Activated T-cell treated with anti-CD3 and anti-CD28 coated beads for 48 hours (primary cell): ENCODE data around the gene AMZ1.
"Not testable (repeated sequence)": the region's sequence is repeated elsewhere in the genome, so short reads cannot be mapped to it uniquely, and the experiment has no call there.

Experiments used
- DNase-seq: peaks from one replicate; pipeline ENCODE4 v3.0.0-alpha.2; 2020; ENCODE audit warnings: low read depth

AMZ1 gene

GRCh38 chr7:2728316-2729030, 40.5 kb downstream of the AMZ1 start:
- no peak for DNase-seq

DNA sequence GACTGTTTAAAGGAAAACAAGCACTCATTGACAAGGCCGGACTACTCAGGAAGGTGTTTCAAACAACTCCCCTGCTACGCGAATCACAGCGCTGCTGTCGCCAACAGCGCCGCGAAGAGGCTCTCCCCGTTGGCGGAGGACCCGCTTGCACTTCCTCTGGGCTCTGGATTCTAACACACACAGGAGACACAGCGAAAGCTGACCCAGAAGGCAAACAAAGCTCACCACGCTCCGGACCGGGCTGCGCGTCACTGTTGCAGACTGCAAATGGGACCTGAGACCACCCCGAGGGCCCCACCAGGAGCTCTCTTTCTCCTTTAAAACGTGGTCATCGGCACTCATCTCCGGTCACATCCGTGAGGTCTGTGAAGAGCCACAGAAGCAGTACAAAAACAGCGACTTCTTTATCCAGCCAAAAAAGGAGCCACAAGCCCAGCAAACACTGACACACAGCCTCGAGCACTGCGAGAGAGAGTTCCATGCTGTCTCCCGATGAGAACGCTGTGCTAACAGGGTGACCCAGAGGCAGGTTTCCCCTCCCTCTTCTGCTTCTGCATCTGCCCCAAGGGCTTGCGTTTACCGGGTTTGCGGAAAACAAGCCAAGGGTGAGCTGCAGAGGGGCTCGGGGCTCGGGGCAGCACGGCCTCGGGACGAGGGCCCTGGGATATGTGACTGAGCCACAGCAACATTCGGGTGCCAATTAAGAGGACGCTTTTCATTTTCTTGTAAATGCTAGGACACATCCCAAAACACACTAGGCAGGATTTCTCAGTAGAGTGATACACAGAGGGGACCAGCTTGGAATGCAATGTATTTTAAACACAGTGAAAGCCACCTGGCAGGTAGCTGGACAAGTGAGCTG, 41.3 kb downstream of the AMZ1 start:
- DNase-seq = no peak

DNA sequence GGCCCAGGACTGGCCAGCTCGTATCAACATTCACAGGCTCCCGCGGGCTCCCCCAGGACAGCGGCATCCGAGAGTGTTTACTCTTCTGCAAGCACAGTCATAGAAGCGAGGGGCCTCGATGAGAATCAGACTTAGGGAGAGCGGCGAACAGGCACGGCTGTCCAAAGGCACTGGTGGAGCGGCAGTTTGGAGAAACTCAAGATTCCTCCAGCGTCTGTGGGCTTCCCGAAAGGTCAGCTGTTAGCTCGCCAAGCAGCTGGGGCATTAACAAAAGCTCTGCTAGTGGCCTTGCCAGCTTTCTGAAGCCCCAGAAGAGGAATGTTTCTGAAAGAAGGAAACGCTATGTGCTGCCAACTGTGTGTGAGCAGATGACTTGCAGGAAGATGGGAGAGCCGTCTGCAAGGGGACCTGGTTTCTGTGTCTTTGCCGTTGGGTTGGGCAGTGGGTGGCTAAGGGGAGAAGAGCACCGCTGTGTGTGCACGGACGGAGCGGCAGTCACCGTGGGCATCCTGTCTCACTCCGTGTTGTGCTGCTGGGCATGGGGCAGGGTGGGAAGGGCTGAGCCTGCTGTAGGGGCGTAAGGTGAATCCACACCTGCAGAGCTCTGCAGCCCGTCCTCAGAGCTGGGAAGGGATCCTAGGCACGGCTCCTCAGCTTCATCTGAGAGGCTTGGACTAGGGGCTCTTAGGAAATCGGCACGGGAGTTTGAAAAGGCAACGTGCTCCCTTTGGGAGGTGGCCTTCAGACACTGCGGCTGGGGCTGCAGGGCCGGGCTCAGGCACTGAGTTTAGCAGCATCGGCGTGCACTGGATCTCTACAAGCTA, 42.1 kb downstream of the AMZ1 start:
- no peak for DNase-seq

DNA sequence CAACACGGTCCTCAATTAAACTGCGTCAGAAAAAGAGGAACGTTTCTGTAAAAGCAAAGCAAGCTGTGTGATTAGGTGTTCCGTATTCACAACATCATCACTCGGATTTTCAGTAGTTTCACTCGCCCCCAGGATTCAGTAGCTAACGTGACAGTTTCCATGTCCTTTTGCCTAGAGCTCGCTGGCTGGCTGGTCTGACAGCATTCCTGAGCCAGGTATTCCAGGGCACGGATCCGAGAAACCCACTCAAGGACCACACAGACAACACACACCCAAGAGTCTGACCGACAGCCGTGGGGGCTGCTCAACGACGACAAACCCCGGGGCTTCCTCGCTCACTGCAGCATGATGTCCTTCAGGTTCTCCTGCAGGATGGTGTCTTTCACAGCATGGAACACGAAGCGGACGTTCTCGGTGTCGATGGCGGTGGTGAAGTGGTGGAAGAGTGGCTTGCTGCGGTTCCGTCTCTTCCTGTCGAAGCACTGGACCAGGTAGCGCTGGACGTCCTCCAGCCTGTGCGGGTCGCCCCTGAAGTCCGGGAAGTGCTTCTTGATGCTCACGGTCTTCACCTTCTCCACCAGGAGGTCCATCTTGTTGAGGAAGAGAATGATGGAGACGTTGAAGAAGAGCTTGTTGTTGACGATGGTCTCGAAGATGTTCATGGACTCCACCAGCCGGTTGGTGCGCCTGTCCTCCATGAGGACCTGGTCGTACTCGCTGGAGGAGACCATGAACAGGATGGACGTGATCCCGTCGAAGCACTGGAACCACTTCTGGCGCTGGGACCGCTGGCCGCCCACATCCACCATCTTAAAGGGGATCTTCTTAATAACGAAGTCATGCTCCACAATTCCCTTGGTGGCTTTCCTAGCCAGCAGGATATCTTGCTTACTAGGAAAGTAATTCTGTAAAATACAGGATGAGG, 43.1 kb downstream of the AMZ1 start:
- no peak for DNase-seq

DNA sequence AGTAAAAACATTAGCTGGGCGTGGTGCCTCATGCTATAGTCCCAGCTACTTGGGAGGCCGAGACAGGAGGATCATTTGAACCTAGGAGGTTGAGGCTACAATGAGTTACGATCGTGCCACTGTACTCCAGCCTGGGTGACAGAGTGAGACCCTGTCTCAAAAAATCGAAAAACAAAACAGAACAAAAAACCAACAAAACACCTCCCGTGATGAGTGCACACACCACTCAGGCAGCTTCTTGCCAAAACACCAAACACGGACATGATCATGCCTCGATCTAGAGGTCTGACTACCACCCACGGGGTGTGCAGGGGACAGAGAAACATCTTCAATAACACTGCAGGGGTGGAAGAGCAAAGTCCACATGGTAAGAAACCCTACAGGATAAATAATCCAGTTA, 44.4 kb downstream of the AMZ1 start:
- DNase-seq = no peak

GRCh38 chr7:2732959-2733584, 45.1 kb downstream of the AMZ1 start:
- DNase-seq = no peak

- no peak for DNase-seq
Observed at GRCh38 chr7:2734084-2734686, 46.2 kb downstream of the AMZ1 start.

GRCh38 chr7:2734751-2735571, 47.0 kb downstream of the AMZ1 start:
- DNase-seq = no peak

GRCh38 chr7:2735744-2736143, 47.7 kb downstream of the AMZ1 start:
- no peak for DNase-seq

DNA sequence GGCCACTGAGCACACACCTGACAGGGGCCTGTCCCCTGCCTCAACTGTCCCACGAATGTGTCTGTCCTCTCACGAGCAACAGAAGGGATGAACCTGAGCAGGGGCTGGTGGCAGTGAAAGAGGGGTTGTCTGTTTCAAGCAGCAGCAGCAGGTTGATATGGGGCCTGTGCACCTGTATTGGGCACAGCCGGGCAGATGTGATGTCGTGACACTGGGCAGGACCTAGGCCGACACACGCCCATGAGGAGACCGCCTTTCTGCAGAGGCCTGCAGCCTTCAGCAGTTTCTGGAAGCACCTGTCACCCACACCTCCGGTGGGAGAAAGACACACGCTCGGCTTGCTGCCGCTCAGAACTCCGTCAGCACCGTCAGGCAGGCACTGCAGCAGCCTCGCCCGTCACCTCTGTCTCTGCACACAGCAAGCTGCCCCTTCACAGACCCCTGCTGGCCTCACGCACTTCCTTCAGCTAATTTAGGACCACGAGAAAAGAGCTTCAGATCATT, 48.5 kb downstream of the AMZ1 start:
- no peak for DNase-seq

DNA sequence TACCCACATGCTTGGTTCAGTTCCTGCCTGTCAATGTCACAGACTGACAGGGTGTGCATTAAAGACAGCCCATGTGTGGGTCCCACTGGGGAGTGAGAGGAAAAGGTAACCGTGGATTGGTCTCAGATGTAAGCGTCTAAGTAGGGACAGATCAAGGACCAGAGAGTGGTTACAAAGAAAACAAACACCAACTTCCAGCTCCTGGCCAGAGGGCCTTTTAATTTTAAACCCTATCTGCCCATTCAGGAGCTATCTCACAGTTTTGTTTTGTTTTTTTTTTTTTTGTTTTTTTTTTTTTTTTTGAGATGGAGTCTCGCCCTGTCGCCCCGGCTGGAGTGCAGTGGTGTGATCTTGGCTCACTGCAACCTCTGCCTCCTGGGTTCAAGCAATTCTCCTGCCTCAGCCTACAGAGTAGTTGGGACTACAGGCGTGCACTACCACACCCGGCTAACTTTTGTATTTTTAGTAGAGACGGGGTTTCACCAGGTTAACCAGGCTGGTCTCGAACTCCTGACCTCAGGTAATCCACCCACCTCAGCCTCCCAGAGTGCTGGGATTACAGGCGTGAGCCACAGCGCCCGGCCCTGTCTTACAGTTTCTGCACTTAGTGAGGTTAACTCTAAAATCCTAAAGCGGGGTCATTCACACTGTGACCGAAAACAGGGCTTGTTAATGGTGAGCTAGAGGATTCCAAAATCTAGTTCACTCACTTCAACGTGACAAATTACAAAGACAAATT, 49.2 kb downstream of the AMZ1 start:
- DNase-seq = not testable (repeated sequence)

DNA sequence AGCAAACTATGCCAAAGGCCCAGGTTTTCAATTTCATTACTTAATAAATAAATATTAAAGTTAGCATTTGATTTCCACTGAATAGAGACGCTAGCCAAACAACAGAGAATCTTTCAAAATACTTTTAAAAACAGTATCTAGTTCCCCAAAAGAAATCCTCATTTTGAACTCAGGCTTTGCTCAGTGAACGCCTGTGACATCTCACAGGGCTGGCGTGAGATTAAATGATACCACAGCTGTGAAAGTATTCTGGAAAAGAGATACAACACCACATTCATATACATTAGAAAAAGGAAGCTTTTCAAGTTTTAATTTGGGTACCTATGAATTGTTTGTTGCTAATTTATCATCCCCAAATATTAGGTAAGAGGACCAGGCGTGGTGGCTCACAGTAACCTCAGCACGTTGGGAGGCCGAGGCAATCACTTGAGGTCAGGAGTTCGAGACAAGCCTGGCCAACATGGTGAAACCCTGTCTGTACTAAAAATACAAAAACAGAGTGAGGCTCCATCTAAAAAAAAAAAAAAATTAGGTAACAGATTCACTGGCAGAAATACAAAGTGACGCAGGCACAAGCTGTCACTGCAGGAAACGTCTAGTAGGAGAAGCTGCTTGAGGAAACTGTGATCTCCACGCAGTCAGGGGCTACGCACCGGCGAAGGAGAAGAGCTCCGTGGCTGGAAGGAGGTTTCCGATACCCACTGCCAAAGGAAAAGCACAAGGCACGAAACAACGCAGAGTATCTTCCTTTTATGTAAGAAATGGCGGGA, 50.0 kb downstream of the AMZ1 start:
- DNase-seq = no peak

DNA sequence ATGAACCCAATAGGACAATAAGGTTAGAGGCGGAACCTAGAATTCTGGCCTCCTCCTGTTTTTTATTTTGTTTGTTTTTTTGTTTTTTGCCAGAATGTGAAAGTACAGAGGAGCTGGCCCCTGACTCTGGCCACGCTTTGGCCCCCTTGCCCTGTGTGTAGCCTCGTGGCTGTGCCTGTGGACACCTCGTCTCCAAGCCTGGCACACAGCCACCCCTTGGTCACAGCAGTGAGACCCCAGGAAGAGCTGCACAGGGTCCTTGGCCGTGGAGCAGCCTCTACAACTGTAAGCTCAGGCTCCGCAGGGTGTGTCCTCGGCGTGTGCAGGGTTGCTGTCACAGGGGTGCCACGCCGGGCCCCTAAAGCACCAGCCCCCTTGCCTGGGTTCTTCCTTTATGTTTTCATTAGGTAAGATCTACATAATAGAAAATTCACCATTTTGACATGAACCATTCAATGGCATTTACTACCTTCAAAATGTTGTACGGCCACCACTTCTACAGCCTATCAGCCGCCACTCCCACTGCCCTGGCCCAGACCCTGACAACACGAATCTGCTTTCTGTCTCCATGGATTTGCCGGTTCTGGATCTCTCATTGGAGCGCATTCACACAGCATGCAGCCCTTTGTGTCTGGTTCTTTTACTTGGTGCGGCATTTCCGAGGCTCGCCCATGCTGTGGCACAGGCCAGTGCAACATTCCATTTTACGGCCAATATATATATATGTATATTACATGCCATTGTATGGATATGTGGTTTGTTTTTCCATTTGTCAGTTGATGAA, 51.0 kb downstream of the AMZ1 start:
- no peak for DNase-seq

DNA sequence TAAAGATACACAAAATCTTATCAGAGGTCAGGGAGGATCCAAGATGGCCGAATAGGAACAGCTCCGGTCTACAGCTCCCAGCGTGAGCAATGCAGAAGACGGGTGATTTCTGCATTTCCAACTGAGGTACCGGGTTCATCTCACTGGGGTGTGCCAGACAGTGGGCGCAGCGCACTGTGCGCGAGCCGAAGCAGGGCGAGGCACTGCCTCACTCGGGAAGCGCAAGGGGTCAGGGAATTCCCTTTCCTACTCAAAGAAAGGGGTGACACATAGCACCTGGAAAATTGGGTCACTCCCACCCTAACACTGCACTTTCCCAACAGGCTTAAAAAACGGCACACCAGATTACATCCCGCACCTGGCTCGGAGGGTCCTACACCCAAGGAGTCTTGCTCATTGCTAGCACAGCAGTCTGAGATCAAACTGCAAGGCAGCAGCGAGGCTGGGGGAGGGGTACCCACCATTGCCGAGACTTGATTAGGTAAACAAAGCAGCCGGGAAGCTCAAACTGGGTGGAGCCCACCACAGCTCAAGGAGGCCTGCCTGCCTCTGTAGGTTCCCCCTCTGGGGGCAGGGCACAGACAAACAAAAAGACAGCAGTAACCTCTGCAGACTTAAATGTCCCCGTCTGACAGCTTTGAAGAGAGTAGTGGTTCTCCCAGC, 55.7 kb downstream of the AMZ1 start:
- DNase-seq = not testable (repeated sequence)

- DNase-seq = not testable (repeated sequence)
Observed at GRCh38 chr7:2748684-2749083, 60.7 kb downstream of the AMZ1 start.

GRCh38 chr7:2750004-2750407, 62.0 kb downstream of the AMZ1 start:
- DNase-seq = no peak

GRCh38 chr7:2751086-2751485, 63.1 kb downstream of the AMZ1 start:
- DNase-seq = no peak
